ENCODE results near the gene ALPG.

The ALPG gene

GRCh38 chr2:232455426-232456255 lies 49.0 kb downstream of the ALPG start, which contains the start of gene ALPI:
Gene ALPI (plus strand): TSS chr2:232456153. CDS start chr2:232456200, 47 bp downstream.
- no peaks in the 10 kb centered on the region for H3K79me2 ChIP-seq (ENCODE audit: insufficient read depth, low read depth)
- no peak within 1 kb of the TSS for H3K4me3 ChIP-seq (IDR thresholded peaks at IDR 0.05; ENCODE audit: insufficient read depth, low read depth, low read length)
- H3K9ac ChIP-seq: no peak within 1 kb of the TSS
- 0 out of 2 replicates have a peak, but pooled peaks cover 2% of the 10 kb centered on the region for H3K27me3 ChIP-seq (ENCODE audit: insufficient read depth, low read depth)
- TF ChIP-seq CTCF (conservative IDR thresholded peaks at IDR 0.05; ENCODE audit: low read depth, low read length): no peak
- H2AFZ ChIP-seq (ENCODE audit: low read depth): no peak within 1 kb of the TSS
- H4K20me1 ChIP-seq (ENCODE audit: insufficient read depth): no peaks in the 10 kb centered on the region
- no peaks in the 10 kb centered on the region for H3K4me1 ChIP-seq (ENCODE audit: low read depth, poor library complexity, severe bottlenecking)
- H3K4me2 ChIP-seq: no peak within 1 kb of the TSS
- no peak within 1 kb of the TSS for H3K27ac ChIP-seq
- no peaks in the 10 kb centered on the region for H3K36me3 ChIP-seq (ENCODE audit: insufficient read depth)

- no peak overlapping the region for H3K4me2 ChIP-seq
- no peak overlapping the region for H3K27ac ChIP-seq
- H4K20me1 ChIP-seq (ENCODE audit: insufficient read depth): no peaks in the 10 kb centered on the region
- H3K36me3 ChIP-seq (ENCODE audit: insufficient read depth): no peaks in the 10 kb centered on the region
- H3K79me2 ChIP-seq (ENCODE audit: insufficient read depth, low read depth): no peaks in the 10 kb centered on the region
- no peaks in the 10 kb centered on the region for H3K4me1 ChIP-seq (ENCODE audit: low read depth, poor library complexity, severe bottlenecking)
- TF ChIP-seq CTCF (conservative IDR thresholded peaks at IDR 0.05; ENCODE audit: low read depth, low read length): no peak
- H3K27me3 ChIP-seq (ENCODE audit: insufficient read depth, low read depth): 0 out of 2 replicates have a peak, but pooled peaks cover 2% of the 10 kb centered on the region
- no peak overlapping the region for H2AFZ ChIP-seq (ENCODE audit: low read depth)
- no peak overlapping the region for H3K9ac ChIP-seq
- no peak overlapping the region for H3K4me3 ChIP-seq (IDR thresholded peaks at IDR 0.05; ENCODE audit: insufficient read depth, low read depth, low read length)
These were observed 49.9 kb downstream of the ALPG start for GRCh38 chr2:232456296-232457120.

GRCh38 chr2:232457121-232458011 lies 50.7 kb downstream of the ALPG start:
- H3K4me2 ChIP-seq: no peak overlapping the region
- no peaks in the 10 kb centered on the region for H4K20me1 ChIP-seq (ENCODE audit: insufficient read depth)
- H3K4me3 ChIP-seq (IDR thresholded peaks at IDR 0.05; ENCODE audit: insufficient read depth, low read depth, low read length): no peak overlapping the region
- H3K27ac ChIP-seq: no peak overlapping the region
- no peaks in the 10 kb centered on the region for H3K36me3 ChIP-seq (ENCODE audit: insufficient read depth)
- TF ChIP-seq CTCF (conservative IDR thresholded peaks at IDR 0.05; ENCODE audit: low read depth, low read length): no peak
- H3K9ac ChIP-seq: no peak overlapping the region
- no peak overlapping the region for H2AFZ ChIP-seq (ENCODE audit: low read depth)
- no peaks in the 10 kb centered on the region for H3K79me2 ChIP-seq (ENCODE audit: insufficient read depth, low read depth)
- 0 out of 2 replicates have a peak, but pooled peaks cover 2% of the 10 kb centered on the region for H3K27me3 ChIP-seq (ENCODE audit: insufficient read depth, low read depth)
- H3K4me1 ChIP-seq (ENCODE audit: low read depth, poor library complexity, severe bottlenecking): no peaks in the 10 kb centered on the region

- Histone ChIP-seq H3K4me2 (no peak overlapping the region), H2AFZ (ENCODE audit: low read depth) (no peak overlapping the region), H3K4me1 (ENCODE audit: low read depth, poor library complexity, severe bottlenecking) (no peaks in the 10 kb centered on the region), H3K36me3 (ENCODE audit: insufficient read depth) (no peaks in the 10 kb centered on the region), H3K27me3 (ENCODE audit: insufficient read depth, low read depth) (0 out of 2 replicates have a peak, but pooled peaks cover 2% of the 10 kb centered on the region), H3K79me2 (ENCODE audit: insufficient read depth, low read depth) (no peaks in the 10 kb centered on the region), H3K27ac (no peak overlapping the region), H3K4me3 (IDR thresholded peaks at IDR 0.05; ENCODE audit: insufficient read depth, low read depth, low read length) (no peak overlapping the region), H4K20me1 (ENCODE audit: insufficient read depth) (no peaks in the 10 kb centered on the region), H3K9ac (no peak overlapping the region)
- TF ChIP-seq CTCF (conservative IDR thresholded peaks at IDR 0.05; ENCODE audit: low read depth, low read length): no peak
These were observed 51.5 kb downstream of the ALPG start for GRCh38 chr2:232458051-232458660.
